GM12891 (cell line): ENCODE measurements around the gene ADAT1.

Experiments used
- PAX5 ChIP-seq: IDR thresholded peaks from 2 replicates; pipeline ENCODE4 v1.6.1; 2011; ENCODE audit warnings: low read length, moderate library complexity, mild to moderate bottlenecking; ENCODE audit not compliant: insufficient read depth, severe bottlenecking
- POLR2A ChIP-seq: IDR thresholded peaks from 2 replicates; pipeline ENCODE4 v1.6.1; 2011; ENCODE audit warnings: low read depth, low read length, control low read depth
- POLR2AphosphoS5 ChIP-seq: IDR thresholded peaks from 2 replicates; pipeline ENCODE4 v1.6.1; 2011; ENCODE audit warnings: low read depth, low read length, control low read depth
- POU2F2 ChIP-seq: IDR thresholded peaks from 2 replicates; pipeline ENCODE4 v1.6.1; 2011; ENCODE audit warnings: low read depth, mild to moderate bottlenecking, control low read depth, low read length, moderate library complexity
- SPI1 ChIP-seq: IDR thresholded peaks from 2 replicates; pipeline ENCODE4 v1.6.1; 2011; ENCODE audit warnings: low read depth, low read length, control low read depth
- TAF1 ChIP-seq: IDR thresholded peaks from 2 replicates; pipeline ENCODE4 v1.6.1; 2011; ENCODE audit warnings: low read depth, low read length, control low read depth

- TF ChIP-seq PAX5 (no peak), POLR2A (no peak), POLR2AphosphoS5 (no peak), POU2F2 (no peak), TAF1 (no peak), SPI1 (no peak)
Measured at GRCh38 chr16:75599452-75600277, 23.4 kb downstream of the ADAT1 start.
